HEK293 (cell line): ENCODE measurements around the gene L3MBTL3.

Experiments used
- MEIS1 ChIP-seq: sonication (generic); formaldehyde crosslinking; IDR thresholded peaks from 2 replicates; pipeline ENCODE4 v1.8.1; 2022; ENCODE audit warnings: missing genetic modification reagents, mild to moderate bottlenecking, borderline replicate concordance
- ZNF10 ChIP-seq: fragments of 450-650 bp; formaldehyde crosslinking; IDR thresholded peaks from 2 replicates; pipeline ENCODE4 v1.5.1; 2017; ENCODE audit warnings: missing biosample characterization, missing genetic modification characterization
- ZNF768 ChIP-seq: fragments of 450-650 bp; formaldehyde crosslinking; IDR thresholded peaks from 2 replicates; pipeline ENCODE4 v1.5.1; 2018; ENCODE audit warnings: missing biosample characterization, mild to moderate bottlenecking, missing genetic modification characterization
- TF ChIP-seq, protein P1 (sequence below): fragments of 450-650 bp; formaldehyde crosslinking; IDR thresholded peaks from 2 replicates; pipeline ENCODE4 v1.5.1; 2016; ENCODE audit warnings: missing biosample characterization, missing genetic modification characterization
- TF ChIP-seq, protein P2 (sequence below): fragments of 450-650 bp; formaldehyde crosslinking; IDR thresholded peaks from 2 replicates; pipeline ENCODE4 v1.5.1; 2016; ENCODE audit warnings: missing biosample characterization, missing genetic modification characterization, low read depth

DNA sequence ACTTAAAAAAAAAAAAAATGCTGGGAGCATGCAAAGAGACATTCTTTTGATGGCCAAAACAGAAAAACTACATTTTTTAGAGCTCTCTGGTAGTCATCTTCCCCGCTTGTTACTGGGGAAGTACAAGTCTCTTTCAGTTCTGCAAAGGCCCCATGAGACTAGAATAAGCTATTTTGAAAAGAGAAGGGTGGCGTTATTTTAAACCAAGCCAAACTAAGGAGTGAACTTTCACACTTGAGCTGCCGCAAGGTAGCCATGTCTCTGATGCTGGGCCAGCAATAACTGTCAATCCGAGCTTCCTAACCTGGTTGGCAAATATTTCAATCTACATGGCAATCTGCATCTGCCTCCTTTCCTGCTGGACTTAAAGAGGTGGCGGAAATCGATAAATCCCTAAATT is 96.7 kb downstream of the L3MBTL3 start:
- TF ChIP-seq, protein P1, sequence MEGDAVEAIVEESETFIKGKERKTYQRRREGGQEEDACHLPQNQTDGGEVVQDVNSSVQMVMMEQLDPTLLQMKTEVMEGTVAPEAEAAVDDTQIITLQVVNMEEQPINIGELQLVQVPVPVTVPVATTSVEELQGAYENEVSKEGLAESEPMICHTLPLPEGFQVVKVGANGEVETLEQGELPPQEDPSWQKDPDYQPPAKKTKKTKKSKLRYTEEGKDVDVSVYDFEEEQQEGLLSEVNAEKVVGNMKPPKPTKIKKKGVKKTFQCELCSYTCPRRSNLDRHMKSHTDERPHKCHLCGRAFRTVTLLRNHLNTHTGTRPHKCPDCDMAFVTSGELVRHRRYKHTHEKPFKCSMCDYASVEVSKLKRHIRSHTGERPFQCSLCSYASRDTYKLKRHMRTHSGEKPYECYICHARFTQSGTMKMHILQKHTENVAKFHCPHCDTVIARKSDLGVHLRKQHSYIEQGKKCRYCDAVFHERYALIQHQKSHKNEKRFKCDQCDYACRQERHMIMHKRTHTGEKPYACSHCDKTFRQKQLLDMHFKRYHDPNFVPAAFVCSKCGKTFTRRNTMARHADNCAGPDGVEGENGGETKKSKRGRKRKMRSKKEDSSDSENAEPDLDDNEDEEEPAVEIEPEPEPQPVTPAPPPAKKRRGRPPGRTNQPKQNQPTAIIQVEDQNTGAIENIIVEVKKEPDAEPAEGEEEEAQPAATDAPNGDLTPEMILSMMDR: no peak
- TF ChIP-seq ZNF768 (tag by site-specific recombination) (no peak), ZNF10 (tag by site-specific recombination) (no peak), MEIS1 (CRISPR knock-in tag) (no peak)
- TF ChIP-seq, protein P2, sequence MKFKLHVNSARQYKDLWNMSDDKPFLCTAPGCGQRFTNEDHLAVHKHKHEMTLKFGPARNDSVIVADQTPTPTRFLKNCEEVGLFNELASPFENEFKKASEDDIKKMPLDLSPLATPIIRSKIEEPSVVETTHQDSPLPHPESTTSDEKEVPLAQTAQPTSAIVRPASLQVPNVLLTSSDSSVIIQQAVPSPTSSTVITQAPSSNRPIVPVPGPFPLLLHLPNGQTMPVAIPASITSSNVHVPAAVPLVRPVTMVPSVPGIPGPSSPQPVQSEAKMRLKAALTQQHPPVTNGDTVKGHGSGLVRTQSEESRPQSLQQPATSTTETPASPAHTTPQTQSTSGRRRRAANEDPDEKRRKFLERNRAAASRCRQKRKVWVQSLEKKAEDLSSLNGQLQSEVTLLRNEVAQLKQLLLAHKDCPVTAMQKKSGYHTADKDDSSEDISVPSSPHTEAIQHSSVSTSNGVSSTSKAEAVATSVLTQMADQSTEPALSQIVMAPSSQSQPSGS (tag by site-specific recombination): no peak
